ENCODE results near the gene CCPG1. TPM values are rescaled to one million over a fixed set of nuclear protein-coding genes. Genes with fewer than 3 reads are reported as not detected.

CCPG1 gene
- total RNA-seq, 1 donor from 2014 or later: 150 TPM

DNA sequence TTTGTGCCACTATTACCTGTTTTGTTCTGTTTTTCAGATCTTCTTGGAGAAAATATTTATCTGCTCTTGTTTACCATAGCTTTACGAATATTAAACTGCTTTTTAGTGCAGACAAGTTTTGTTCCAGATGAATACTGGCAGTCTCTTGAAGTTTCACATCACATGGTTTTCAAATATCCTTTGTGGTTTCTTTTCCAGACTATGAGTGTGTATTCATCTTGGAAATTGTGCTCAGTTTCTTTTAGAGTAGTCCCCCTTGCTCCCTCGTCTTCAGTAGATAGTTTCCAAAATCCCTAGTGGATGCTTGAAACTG is 88.0 kb downstream of the CCPG1 start:
- peak overlapping the region; percentile 52 for H3K4me3 Mint-ChIP-seq (ENCODE audit: unreplicated experiment)
- no peak for DNase-seq (ENCODE audit: extremely low spot score, unreplicated experiment)
- H3K9me3 Mint-ChIP-seq (ENCODE audit: unreplicated experiment): no peaks in the 10 kb centered on the region
- peaks cover 7% of the 10 kb centered on the region for H3K36me3 Mint-ChIP-seq (ENCODE audit: unreplicated experiment)
- TF ChIP-seq, protein P1, sequence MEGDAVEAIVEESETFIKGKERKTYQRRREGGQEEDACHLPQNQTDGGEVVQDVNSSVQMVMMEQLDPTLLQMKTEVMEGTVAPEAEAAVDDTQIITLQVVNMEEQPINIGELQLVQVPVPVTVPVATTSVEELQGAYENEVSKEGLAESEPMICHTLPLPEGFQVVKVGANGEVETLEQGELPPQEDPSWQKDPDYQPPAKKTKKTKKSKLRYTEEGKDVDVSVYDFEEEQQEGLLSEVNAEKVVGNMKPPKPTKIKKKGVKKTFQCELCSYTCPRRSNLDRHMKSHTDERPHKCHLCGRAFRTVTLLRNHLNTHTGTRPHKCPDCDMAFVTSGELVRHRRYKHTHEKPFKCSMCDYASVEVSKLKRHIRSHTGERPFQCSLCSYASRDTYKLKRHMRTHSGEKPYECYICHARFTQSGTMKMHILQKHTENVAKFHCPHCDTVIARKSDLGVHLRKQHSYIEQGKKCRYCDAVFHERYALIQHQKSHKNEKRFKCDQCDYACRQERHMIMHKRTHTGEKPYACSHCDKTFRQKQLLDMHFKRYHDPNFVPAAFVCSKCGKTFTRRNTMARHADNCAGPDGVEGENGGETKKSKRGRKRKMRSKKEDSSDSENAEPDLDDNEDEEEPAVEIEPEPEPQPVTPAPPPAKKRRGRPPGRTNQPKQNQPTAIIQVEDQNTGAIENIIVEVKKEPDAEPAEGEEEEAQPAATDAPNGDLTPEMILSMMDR (IDR thresholded peaks at IDR 0.05): no peak
- H3K27ac Mint-ChIP-seq (ENCODE audit: unreplicated experiment): no peak overlapping the region
- peaks cover 27% of the 10 kb centered on the region for H3K4me1 Mint-ChIP-seq (ENCODE audit: unreplicated experiment)
- H3K27me3 Mint-ChIP-seq (ENCODE audit: unreplicated experiment): no peaks in the 10 kb centered on the region

DNA sequence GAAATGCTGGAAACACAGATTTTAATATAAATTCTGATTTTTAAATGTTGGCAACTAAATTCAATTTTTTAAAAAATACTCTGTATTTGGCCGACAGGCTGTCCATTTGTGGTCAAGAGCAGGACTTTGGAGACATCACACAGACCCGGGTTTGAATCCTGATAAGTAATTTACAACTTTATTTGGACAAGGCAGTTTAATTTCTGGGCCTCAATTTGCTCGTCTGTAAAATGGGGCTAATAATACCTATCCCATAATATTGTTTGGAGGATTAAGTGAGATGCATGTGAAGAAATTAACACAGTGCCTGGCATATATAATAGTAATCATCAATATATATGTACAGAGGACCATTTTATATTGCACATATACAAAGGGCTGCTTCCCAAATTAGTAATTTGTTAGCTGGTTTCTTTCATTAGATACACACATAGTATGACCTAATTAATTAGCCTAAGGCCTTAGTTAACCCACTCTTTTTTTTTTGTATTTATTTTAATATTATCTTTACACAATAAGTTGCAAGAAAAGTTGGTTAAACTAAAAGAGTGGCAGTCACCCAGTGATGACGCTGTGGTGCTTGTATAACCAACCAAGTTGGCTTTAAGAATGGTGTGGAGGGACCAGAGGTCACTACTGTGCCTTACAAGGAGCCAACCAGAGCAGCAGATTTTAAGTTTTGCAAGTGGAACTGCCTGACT is 88.5 kb downstream of the CCPG1 start:
- DNase-seq (ENCODE audit: extremely low spot score, unreplicated experiment): no peak
- H3K4me3 Mint-ChIP-seq (ENCODE audit: unreplicated experiment): peak overlapping the region; percentile 98
- peaks cover 30% of the 10 kb centered on the region for H3K4me1 Mint-ChIP-seq (ENCODE audit: unreplicated experiment)
- no peaks in the 10 kb centered on the region for H3K9me3 Mint-ChIP-seq (ENCODE audit: unreplicated experiment)
- peak overlapping the region; percentile 100 for H3K27ac Mint-ChIP-seq (ENCODE audit: unreplicated experiment)
- TF ChIP-seq, protein P1 (IDR thresholded peaks at IDR 0.05): no peak
- H3K27me3 Mint-ChIP-seq (ENCODE audit: unreplicated experiment): no peaks in the 10 kb centered on the region
- peaks cover 7% of the 10 kb centered on the region for H3K36me3 Mint-ChIP-seq (ENCODE audit: unreplicated experiment)

DNA sequence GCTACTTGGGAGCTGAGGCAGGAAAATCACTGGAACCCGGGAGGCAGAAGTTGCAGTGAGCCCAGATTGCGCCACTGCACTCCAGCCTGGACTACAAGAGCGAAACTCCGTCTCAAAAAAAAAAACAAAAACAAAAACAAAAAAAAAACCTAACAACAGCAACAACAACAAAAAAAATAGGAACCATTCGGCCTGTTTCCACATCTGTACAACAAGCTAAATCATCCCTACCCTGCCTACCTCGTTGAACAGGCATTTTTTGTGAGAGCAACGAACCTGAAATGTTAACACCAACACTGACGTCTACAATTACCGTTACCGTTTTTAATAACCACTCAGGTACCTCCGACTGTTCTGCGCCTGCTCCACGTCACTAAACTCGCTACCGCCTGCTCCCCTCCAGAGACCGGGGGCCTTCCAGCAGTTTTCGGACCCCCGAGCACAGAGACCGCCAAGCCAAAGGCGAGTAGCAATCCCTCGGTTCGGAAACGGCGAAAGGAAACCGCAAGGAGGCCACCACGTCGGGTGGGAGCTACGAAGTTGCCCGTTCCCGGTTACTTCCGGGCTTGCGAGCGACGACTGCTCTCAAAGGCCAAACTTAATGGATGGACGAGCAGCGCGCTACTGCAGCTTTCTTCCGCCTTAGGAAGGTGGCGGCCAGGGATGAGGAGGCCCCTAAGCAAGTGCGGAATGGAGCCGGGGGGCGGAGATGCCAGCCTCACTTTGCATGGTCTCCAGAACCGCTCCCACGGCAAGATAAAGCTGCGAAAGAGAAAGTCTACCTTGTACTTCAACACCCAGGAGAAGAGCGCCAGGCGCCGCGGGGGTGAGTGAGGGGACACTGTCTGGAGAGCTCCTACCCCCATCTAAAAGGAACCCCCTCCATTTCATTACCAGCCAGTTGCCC is 89.3 kb downstream of the CCPG1 start, which contains the start of the genes PIGB and PIGBOS1:
Gene PIGB (plus strand): TSS at position 635 of the 907 bp plus-strand sequence. CDS start 29 bp downstream, at position 664.
Gene PIGBOS1 (minus strand): TSS at position 536 of the 907 bp plus-strand sequence. CDS start 1,331 bp downstream, outside the sequence.
- TF ChIP-seq, protein P1 (IDR thresholded peaks at IDR 0.05): no peak
- peak; percentile 92 for DNase-seq (ENCODE audit: extremely low spot score, unreplicated experiment)
- Mint-ChIP-seq H3K36me3 (ENCODE audit: unreplicated experiment) (peaks cover 7% of the 10 kb centered on the region), H3K27me3 (ENCODE audit: unreplicated experiment) (no peaks in the 10 kb centered on the region), H3K4me1 (ENCODE audit: unreplicated experiment) (peaks cover 32% of the 10 kb centered on the region), H3K4me3 (ENCODE audit: unreplicated experiment) (peak within 1 kb of the TSS; percentile 98), H3K27ac (ENCODE audit: unreplicated experiment) (peak within 1 kb of the TSS; percentile 100), H3K9me3 (ENCODE audit: unreplicated experiment) (no peaks in the 10 kb centered on the region)

Small RNA genes lying within 50 kb of the gene (microRNA-seq; reads per million reads assigned to microRNA genes)
- 64.7 reads per million, percentile 47 among the genes with 10 or more reads in this experiment for gene MIR628 (ENCODE audit: unreplicated experiment)

Other genes starting within 250 kb of the CCPG1 start
- 71.8 and 76.2 TPM in 2 replicates for gene RSL24D1, start 211.4 kb downstream of the CCPG1 start, total RNA-seq
- 12.4 and 14.6 TPM in 2 replicates for gene RAB27A, start 118.5 kb downstream of the CCPG1 start, total RNA-seq
- 14.6 and 15.6 TPM in 2 replicates for gene PIGBOS1, start 89.2 kb downstream of the CCPG1 start, total RNA-seq
- 15.4 and 15.9 TPM in 2 replicates for gene PIGB, start 89.1 kb downstream of the CCPG1 start, total RNA-seq
- 3.0 TPM in 2 replicates for gene PIERCE2, start 136 bp upstream of the CCPG1 start, total RNA-seq
- 1.5 and 1.9 TPM in 2 replicates for gene DNAAF4, start 99.9 kb upstream of the CCPG1 start, total RNA-seq
- 16.1 and 18.5 TPM in 2 replicates for gene PYGO1, start 180.0 kb upstream of the CCPG1 start, total RNA-seq

Data from osteocyte (in vitro differentiated cells).